Central memory CD4-positive, alpha-beta T cell (primary cell): ENCODE results near the gene SLC26A11.
"Not testable (repeated sequence)": the region's sequence is repeated elsewhere in the genome, so short reads cannot be mapped to it uniquely, and the experiment has no call there.

Experiments
- DNase-seq: peaks from one replicate; pipeline ENCODE4 v3.0.0; 2022

SLC26A11 gene

GRCh38 chr17:80196652-80197051, 23.6 kb upstream of the SLC26A11 start:
- DNase-seq = no peak

- no peak for DNase-seq
These were observed 22.0 kb upstream of the SLC26A11 start for GRCh38 chr17:80198144-80198661.

GRCh38 chr17:80199295-80199694, 20.9 kb upstream of the SLC26A11 start:
- not testable (repeated sequence) for DNase-seq

GRCh38 chr17:80201446-80201845, 18.8 kb upstream of the SLC26A11 start:
- DNase-seq = no peak

- DNase-seq = no peak
These were observed 18.0 kb upstream of the SLC26A11 start for GRCh38 chr17:80202197-80202596.

GRCh38 chr17:80203471-80203963, 16.7 kb upstream of the SLC26A11 start:
- DNase-seq = no peak

GRCh38 chr17:80204626-80205468, 15.4 kb upstream of the SLC26A11 start:
- no peak for DNase-seq

- no peak for DNase-seq
These were observed 14.4 kb upstream of the SLC26A11 start for GRCh38 chr17:80205811-80206210.

- DNase-seq = no peak
These were observed 12.2 kb upstream of the SLC26A11 start for GRCh38 chr17:80208050-80208449.

- no peak for DNase-seq
These were observed 10.5 kb upstream of the SLC26A11 start for GRCh38 chr17:80209765-80210164.

- DNase-seq = no peak
These were observed 9.7 kb upstream of the SLC26A11 start for GRCh38 chr17:80210348-80211108.

- DNase-seq = no peak
These were observed 8.1 kb upstream of the SLC26A11 start for GRCh38 chr17:80212109-80212508.

- no peak for DNase-seq
These were observed 7.7 kb upstream of the SLC26A11 start for GRCh38 chr17:80212511-80212910.

- no peak for DNase-seq
These were observed 7.1 kb upstream of the SLC26A11 start for GRCh38 chr17:80212962-80213642.

- no peak for DNase-seq
These were observed 6.6 kb upstream of the SLC26A11 start for GRCh38 chr17:80213643-80213975.

- DNase-seq = no peak
These were observed 6.0 kb upstream of the SLC26A11 start for GRCh38 chr17:80214012-80214877.

- DNase-seq = no peak
These were observed 5.4 kb upstream of the SLC26A11 start for GRCh38 chr17:80214878-80215210.

- no peak for DNase-seq
These were observed 3.5 kb upstream of the SLC26A11 start for GRCh38 chr17:80216473-80217456.

- no peak for DNase-seq
These were observed 2.4 kb upstream of the SLC26A11 start for GRCh38 chr17:80217703-80218362.

GRCh38 chr17:80218391-80218790, 1.8 kb upstream of the SLC26A11 start:
- DNase-seq = no peak
